ENCODE measurements around the gene DHRS4L2. TPM values are rescaled to one million over a fixed set of nuclear protein-coding genes. Genes with fewer than 3 reads are reported as not detected.
"Not testable (repeated sequence)": the region's sequence is repeated elsewhere in the genome, so short reads cannot be mapped to it uniquely, and the experiment has no call there.

The DHRS4L2 gene
- total and polyA plus RNA-seq, 2 experiments from 2014 or later = 15.2 to 28.4 TPM

DNA sequence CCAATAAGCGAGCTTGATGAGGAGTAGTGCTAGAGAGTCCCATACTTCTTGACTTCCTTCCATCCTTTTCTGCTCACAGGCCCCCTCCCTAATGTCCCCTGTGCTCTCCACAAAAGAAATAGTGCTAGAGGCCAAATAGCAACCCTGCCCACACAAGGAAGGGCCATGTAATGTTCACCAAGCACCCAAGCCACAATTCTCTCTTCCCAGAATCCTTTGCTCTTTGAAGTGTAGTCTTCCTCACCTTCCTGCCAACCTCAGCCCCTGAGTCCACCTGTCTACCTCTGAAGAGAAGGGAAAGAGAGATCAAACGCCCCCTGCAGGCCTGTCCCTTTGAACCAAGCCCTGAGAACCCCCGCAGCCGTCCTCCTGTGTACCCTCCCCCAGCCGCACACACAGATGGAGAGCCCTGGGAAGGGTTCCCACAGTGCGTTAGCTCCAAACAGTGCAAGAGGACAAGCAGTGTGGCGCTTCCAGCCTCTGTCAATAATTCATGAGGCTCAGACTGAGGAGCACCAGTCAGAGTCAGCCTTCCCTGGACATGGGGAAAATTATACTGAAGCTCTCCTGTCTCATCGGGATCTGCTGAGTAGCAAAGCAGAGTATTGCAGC lies 37.0 kb upstream of the DHRS4L2 start:
- Histone ChIP-seq H3K27me3 (no peaks in the 10 kb centered on the region), H3K4me3 (no peak overlapping the region), H4K20me1 (ENCODE audit: insufficient read depth, poor library complexity, severe bottlenecking) (no peaks in the 10 kb centered on the region), H3K9me3 (ENCODE audit: low read depth) (no peaks in the 10 kb centered on the region), H2AFZ (no peak overlapping the region), H3K79me2 (peaks cover 36% of the 10 kb centered on the region), H3K4me2 (peak overlapping the region; percentile 97), H3K27ac (no peak overlapping the region), H3K4me1 (ENCODE audit: insufficient read depth) (peaks cover 4% of the 10 kb centered on the region), H3K36me3 (replicated peaks; ENCODE audit: insufficient read depth, low read depth) (no peaks in the 10 kb centered on the region), H3K9me2 (replicated peaks; ENCODE audit: insufficient read depth) (no peaks in the 10 kb centered on the region)
- TF ChIP-seq EZH2phosphoT487 (IDR thresholded peaks at IDR 0.05; ENCODE audit: low read depth, severe bottlenecking, unreplicated experiment) (no peak), EZH2 (IDR thresholded peaks at IDR 0.05; ENCODE audit: borderline replicate concordance) (no peak)
- TF ChIP-seq, protein P1, sequence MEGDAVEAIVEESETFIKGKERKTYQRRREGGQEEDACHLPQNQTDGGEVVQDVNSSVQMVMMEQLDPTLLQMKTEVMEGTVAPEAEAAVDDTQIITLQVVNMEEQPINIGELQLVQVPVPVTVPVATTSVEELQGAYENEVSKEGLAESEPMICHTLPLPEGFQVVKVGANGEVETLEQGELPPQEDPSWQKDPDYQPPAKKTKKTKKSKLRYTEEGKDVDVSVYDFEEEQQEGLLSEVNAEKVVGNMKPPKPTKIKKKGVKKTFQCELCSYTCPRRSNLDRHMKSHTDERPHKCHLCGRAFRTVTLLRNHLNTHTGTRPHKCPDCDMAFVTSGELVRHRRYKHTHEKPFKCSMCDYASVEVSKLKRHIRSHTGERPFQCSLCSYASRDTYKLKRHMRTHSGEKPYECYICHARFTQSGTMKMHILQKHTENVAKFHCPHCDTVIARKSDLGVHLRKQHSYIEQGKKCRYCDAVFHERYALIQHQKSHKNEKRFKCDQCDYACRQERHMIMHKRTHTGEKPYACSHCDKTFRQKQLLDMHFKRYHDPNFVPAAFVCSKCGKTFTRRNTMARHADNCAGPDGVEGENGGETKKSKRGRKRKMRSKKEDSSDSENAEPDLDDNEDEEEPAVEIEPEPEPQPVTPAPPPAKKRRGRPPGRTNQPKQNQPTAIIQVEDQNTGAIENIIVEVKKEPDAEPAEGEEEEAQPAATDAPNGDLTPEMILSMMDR (IDR thresholded peaks at IDR 0.05; ENCODE audit: poor library complexity) = no peak
- DNase-seq (ENCODE audit: low spot score) = no peak
- 81% methylated on average over 8 of the region's 8 CpGs for WGBS (ENCODE audit: low lambda C conversion rate, missing lambda C conversion rate)

DNA sequence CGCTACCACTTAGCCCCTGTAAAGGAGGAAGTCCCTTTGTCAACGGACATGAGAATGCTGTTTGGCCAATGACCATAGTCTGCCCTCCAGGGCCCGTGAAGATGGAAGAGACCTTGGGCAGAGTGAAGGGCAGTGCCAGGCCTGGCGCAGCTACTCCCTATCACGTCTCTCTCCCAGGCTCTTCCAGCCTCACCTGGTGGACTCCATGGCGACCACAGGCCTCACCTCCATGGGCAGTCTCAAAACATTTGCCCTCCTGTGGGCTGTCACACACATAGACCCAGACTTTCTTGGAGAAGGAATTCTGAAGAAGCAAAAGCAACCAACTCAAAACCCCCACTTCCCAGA lies 35.6 kb upstream of the DHRS4L2 start:
- peak overlapping the region; percentile 97 for H3K4me2 ChIP-seq
- 71% methylated on average over 6 of the region's 6 CpGs for WGBS (ENCODE audit: low lambda C conversion rate, missing lambda C conversion rate)
- not testable (repeated sequence) for H3K27me3 ChIP-seq; H3K9me3 ChIP-seq (ENCODE audit: low read depth); H3K4me1 ChIP-seq (ENCODE audit: insufficient read depth); H3K36me3 ChIP-seq (replicated peaks; ENCODE audit: insufficient read depth, low read depth); H3K9me2 ChIP-seq (replicated peaks; ENCODE audit: insufficient read depth); H4K20me1 ChIP-seq (ENCODE audit: insufficient read depth, poor library complexity, severe bottlenecking); DNase-seq (ENCODE audit: low spot score)
- H3K4me3 ChIP-seq = peak overlapping the region; percentile 94
- H2AFZ ChIP-seq = peak overlapping the region; percentile 98
- H3K79me2 ChIP-seq = peaks cover 31% of the 10 kb centered on the region
- peak overlapping the region; percentile 94 for H3K27ac ChIP-seq

- Histone ChIP-seq H3K4me3 (peak within 1 kb of the TSS; percentile 94), H4K20me1 (ENCODE audit: insufficient read depth, poor library complexity, severe bottlenecking) (no peaks in the 10 kb centered on the region), H3K4me1 (ENCODE audit: insufficient read depth) (peaks cover 4% of the 10 kb centered on the region), H3K27ac (peak within 1 kb of the TSS; percentile 94), H3K9me3 (ENCODE audit: low read depth) (no peaks in the 10 kb centered on the region), H3K36me3 (replicated peaks; ENCODE audit: insufficient read depth, low read depth) (no peaks in the 10 kb centered on the region), H2AFZ (peak within 1 kb of the TSS; percentile 98), H3K4me2 (peak within 1 kb of the TSS; percentile 97), H3K9me2 (replicated peaks; ENCODE audit: insufficient read depth) (no peaks in the 10 kb centered on the region), H3K27me3 (no peaks in the 10 kb centered on the region), H3K79me2 (peaks cover 26% of the 10 kb centered on the region)
- whole genome bisulfite sequencing (ENCODE audit: low lambda C conversion rate, missing lambda C conversion rate) = 1% methylated on average over 25 of the region's 44 CpGs
- peak; percentile 89 for DNase-seq (ENCODE audit: low spot score)
- no peak for TF ChIP-seq EZH2phosphoT487 (IDR thresholded peaks at IDR 0.05; ENCODE audit: low read depth, severe bottlenecking, unreplicated experiment)
- TF ChIP-seq EZH2 (IDR thresholded peaks at IDR 0.05; ENCODE audit: borderline replicate concordance) = no peak
- TF ChIP-seq, protein P1 (IDR thresholded peaks at IDR 0.05; ENCODE audit: poor library complexity) = peak; percentile 88
These were observed 35.1 kb upstream of the DHRS4L2 start, which contains the start of gene DHRS4 for GRCh38 chr14:23953464-23954278. TSS of gene DHRS4 (plus strand) at chr14:23953770. CDS start at chr14:23953789, 19 bp downstream.

DNA sequence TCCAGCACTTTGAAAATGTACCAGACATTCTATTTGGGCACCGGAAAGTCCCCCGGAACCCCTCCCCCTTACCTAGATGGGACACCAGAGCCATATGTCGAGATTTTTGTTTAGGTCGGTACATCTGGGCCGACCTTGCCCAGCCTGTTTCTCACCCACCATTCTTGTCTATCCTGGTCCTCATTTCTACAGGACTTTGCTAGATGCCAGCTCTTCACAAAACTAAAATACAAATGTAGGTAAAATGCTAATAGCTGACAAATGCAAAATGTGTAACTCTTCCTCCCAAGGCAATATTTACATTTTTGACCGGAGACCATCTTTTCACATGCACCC lies 34.5 kb upstream of the DHRS4L2 start:
- not testable (repeated sequence) for DNase-seq (ENCODE audit: low spot score)

DNA sequence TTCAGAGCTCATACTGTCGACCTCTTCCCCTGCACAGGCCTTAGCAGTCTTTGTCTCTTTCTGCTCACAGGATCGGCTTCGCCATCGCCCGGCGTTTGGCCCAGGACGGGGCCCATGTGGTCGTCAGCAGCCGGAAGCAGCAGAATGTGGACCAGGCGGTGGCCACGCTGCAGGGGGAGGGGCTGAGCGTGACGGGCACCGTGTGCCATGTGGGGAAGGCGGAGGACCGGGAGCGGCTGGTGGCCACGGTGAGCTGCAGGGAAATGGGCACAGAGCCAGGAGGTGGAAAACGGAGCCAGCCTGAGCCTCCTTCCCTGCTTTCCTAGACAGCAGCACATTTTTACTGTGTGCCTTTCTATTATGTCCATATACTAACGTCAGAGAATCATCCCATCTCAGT lies 33.8 kb upstream of the DHRS4L2 start:
- peak overlapping the region; percentile 97 for H3K4me2 ChIP-seq

More for the DNA sequence above, 34.5 kb upstream of the DHRS4L2 start:
- 18% methylated on average over 6 of the region's 6 CpGs for WGBS (ENCODE audit: low lambda C conversion rate, missing lambda C conversion rate)
- peak overlapping the region; percentile 98 for H2AFZ ChIP-seq
- peak overlapping the region; percentile 94 for H3K4me3 ChIP-seq
- H3K4me2 ChIP-seq = peak overlapping the region; percentile 97
- not testable (repeated sequence) for H3K27me3 ChIP-seq; H3K9me2 ChIP-seq (replicated peaks; ENCODE audit: insufficient read depth); H3K9me3 ChIP-seq (ENCODE audit: low read depth); H3K27ac ChIP-seq; H3K36me3 ChIP-seq (replicated peaks; ENCODE audit: insufficient read depth, low read depth); H4K20me1 ChIP-seq (ENCODE audit: insufficient read depth, poor library complexity, severe bottlenecking); H3K4me1 ChIP-seq (ENCODE audit: insufficient read depth)
- peaks cover 26% of the 10 kb centered on the region for H3K79me2 ChIP-seq

GRCh38 chr14:23955811-23956210 lies 32.9 kb upstream of the DHRS4L2 start:
- H3K9me2 ChIP-seq (replicated peaks; ENCODE audit: insufficient read depth); H3K4me2 ChIP-seq; DNase-seq (ENCODE audit: low spot score); H2AFZ ChIP-seq; H3K4me3 ChIP-seq; H4K20me1 ChIP-seq (ENCODE audit: insufficient read depth, poor library complexity, severe bottlenecking); H3K9me3 ChIP-seq (ENCODE audit: low read depth); H3K36me3 ChIP-seq (replicated peaks; ENCODE audit: insufficient read depth, low read depth); H3K27ac ChIP-seq; H3K4me1 ChIP-seq (ENCODE audit: insufficient read depth); H3K27me3 ChIP-seq: not testable (repeated sequence)
- peaks cover 26% of the 10 kb centered on the region for H3K79me2 ChIP-seq
- WGBS (ENCODE audit: low lambda C conversion rate, missing lambda C conversion rate) = 95% methylated on average over 2 of the region's 2 CpGs

More for the DNA sequence above, 33.8 kb upstream of the DHRS4L2 start:
- peaks cover 26% of the 10 kb centered on the region for H3K79me2 ChIP-seq
- not testable (repeated sequence) for H3K4me1 ChIP-seq (ENCODE audit: insufficient read depth); H3K36me3 ChIP-seq (replicated peaks; ENCODE audit: insufficient read depth, low read depth); H3K9me3 ChIP-seq (ENCODE audit: low read depth); DNase-seq (ENCODE audit: low spot score); H3K4me3 ChIP-seq; H3K27me3 ChIP-seq; H4K20me1 ChIP-seq (ENCODE audit: insufficient read depth, poor library complexity, severe bottlenecking); H2AFZ ChIP-seq; H3K9me2 ChIP-seq (replicated peaks; ENCODE audit: insufficient read depth); H3K27ac ChIP-seq
- WGBS (ENCODE audit: low lambda C conversion rate, missing lambda C conversion rate) = 97% methylated on average over 20 of the region's 20 CpGs

All from hepatocyte (in vitro differentiated cells).